Measurements from ENCODE around the gene EFNA1.

Gene EFNA1, protein sequence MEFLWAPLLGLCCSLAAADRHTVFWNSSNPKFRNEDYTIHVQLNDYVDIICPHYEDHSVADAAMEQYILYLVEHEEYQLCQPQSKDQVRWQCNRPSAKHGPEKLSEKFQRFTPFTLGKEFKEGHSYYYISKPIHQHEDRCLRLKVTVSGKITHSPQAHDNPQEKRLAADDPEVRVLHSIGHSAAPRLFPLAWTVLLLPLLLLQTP

DNA sequence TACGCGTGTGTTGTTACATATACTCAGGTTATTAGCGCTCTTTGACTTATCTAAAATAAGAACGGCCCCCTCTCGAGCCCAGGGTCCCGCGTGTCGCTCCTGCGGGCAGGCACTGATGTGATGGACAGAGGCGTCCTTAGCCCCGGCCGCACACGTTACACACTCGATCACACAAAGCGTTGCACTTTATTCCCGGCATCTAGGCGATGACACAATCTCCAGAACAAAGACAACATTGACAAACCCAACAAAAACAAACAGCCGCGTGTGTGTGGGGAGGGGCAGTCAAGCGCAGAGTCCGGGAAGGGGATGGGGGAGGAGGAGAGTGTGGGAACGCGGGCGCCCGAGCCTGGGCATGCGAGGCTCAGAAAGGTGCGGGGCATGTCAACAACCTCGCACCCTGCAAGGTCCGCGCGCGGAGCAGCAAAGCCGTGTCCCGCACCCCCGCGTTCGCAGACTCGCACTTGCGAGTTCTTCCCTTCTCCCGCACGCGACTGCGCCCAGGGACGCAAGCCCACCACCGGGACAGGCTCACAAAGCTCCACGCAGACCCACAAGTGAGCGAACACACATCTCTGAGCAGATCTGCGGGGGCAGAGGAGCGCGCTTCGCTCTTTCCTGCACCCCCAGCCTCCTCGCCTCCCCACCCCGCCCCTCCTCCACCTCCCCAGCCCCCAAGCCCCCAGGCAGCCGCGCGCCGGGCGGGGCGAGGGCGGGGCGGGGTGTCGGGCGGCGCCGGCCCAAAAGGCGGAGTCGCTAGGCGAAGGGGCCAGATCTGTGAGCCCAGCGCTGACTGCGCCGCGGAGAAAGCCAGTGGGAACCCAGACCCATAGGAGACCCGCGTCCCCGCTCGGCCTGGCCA, at the start of gene EFNA1:
Gene EFNA1, plus strand, starts transcription at position 772 of the 862 bp plus-strand sequence. CDS start 102 bp downstream, outside the sequence.
- peak; percentile 71 for DNase-seq

GRCh38 chr1:155078469-155079209, 49.0 kb upstream of the EFNA1 start, which contains the start of gene EFNA3:
EFNA3 (plus strand) TSS chr1:155078837; CDS start chr1:155078942, 105 bp downstream.
- DNase-seq: peak; percentile 77

DNA sequence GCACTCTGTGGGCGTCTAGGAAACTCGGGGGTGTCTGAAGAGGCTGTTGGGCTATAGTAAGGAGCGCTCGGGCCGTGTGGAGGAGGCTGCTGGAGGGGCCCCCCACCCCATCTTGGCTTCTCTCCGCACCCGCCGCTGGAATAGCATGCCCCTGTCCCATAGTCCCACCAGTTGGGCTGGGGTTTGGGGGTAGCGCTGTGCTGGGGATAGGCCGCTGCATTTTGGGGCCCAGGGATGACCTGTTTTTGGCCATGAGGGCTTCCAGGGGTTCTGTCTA, 48.5 kb upstream of the EFNA1 start:
- DNase-seq: no peak

DNA sequence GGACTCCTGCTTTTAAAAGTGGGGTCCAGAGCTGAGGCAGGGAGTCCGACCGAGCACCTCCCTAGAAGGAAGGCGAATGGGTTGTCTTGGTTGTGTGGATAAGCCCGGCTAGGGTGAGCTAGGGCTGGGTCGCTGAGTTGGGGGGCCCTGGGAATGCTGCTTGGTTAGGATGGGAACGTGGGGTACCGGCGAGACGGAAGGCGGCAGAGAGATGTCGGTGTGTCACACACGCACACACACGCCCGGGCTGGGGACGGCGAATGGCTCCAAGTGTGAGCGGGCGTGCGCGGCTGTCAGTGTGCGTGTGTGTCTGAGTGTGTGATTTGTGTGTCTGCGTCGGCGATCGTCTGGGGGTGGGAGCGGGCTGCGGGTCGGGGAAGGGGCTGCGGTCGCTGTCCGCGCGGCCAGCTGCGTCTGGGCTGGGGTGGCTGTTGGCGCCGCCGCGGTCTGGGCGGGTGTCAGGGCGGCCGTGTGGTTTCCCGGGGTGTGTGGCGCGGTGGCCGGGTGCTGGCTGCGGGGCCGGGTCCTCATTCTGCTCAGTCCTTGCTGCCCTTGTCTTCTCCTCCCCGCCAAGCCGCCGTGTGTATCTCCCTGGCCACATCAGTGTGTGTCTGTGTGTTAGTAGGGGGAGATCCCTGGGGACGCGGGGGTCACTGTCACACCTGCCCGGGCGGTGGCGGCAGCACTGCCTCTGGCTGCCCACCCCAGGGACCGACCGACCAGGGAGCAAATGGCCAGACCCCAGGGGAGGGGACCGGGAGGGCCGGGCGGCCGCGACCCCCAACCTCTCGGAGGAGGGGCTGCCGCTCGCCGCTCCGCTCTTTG, 48.0 kb upstream of the EFNA1 start:
- DNase-seq: no peak

- DNase-seq: peak; percentile 49
These were observed 47.1 kb upstream of the EFNA1 start for GRCh38 chr1:155080312-155081228.

DNA sequence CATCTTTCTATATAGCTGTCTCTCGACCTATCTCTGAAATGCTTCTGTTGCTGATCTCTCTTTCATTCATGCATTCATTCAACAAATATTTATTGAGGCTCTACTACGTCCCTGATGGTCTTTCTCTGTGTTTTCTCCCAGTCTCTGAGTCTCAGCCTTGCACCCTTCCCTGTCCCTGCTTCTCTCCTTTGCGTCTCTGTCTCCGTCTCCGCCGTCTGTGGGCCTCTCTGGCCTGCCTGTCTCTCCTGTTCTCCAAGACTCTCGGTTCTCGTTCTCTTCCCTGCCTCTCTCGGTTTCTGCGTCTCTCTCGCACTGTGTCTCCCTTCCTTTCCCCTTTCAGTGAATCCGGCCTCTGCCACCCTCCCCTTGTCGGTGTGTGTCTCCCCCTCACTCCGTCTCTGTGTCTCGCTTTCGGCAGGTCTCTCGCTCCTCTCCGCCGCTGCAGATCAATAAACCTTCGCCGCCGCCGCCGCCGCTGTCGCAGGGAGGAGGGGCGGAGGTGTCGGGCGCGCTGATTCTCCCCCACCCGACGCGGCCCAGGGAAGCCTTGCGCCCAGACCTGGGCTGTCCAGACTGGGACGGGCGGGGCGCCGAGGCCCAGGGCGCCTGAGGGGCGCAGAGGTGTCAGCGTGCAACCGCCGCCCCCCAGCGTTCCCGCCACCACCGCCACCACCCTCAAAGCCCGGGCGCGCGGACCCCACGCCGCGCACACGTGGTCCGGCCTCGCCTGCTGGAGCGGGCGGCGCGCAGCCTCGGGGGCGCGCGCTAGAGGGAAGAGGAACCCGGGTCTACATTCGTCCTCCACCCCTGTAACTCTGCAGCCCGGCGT, 46.0 kb upstream of the EFNA1 start:
- no peak for DNase-seq

DNA sequence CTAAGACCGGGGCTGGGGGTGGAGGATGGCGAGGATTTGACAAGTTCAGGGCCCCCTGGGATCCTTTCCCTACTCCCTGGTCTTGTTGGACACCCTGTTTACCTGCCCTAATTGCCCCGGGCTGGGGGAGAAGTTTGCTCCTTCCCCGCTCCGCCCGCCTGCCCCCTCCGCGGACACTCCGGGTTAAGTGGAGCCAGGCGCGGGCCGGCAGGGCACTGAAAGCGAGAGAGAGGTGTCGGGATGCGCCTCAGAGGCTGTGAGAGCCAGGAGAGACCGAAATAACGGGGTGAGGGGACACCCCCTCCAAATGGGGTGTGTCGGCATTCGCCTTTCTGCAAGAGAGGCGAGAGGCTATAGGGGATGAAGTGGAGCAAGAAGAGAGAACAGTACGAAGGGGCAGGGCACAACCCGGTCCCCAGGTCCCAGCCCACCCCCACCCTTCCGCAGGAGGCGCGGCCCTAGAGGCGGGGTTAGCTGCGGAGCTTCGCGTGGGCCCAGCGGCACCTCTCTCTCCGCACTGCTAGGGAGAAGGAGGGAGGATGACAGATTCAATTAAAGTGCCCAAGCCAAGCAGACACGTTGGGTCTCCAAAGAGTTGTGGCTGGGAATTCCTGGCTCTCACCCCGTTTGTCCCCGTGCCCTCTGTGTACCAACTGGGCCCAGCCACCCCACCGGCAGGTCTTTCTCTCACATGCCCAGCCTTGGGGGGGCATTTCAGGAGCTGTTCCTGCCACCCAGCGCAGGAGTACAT, 45.2 kb upstream of the EFNA1 start:
- DNase-seq: no peak

GRCh38 chr1:155083052-155083541, 44.6 kb upstream of the EFNA1 start:
- no peak for DNase-seq

- DNase-seq: peak; percentile 90
These were observed 43.6 kb upstream of the EFNA1 start for GRCh38 chr1:155083865-155084721.

GRCh38 chr1:155084722-155085503, 42.8 kb upstream of the EFNA1 start:
- DNase-seq: peak; percentile 96

- peak; percentile 82 for DNase-seq
These were observed 42.1 kb upstream of the EFNA1 start for GRCh38 chr1:155085504-155086127.

- peak; percentile 79 for DNase-seq
These were observed 41.4 kb upstream of the EFNA1 start for GRCh38 chr1:155086128-155086741.

- no peak for DNase-seq
These were observed 40.7 kb upstream of the EFNA1 start for GRCh38 chr1:155086856-155087535.

- DNase-seq: peak; percentile 83
These were observed 36.3 kb upstream of the EFNA1 start for GRCh38 chr1:155091071-155092051.

DNA sequence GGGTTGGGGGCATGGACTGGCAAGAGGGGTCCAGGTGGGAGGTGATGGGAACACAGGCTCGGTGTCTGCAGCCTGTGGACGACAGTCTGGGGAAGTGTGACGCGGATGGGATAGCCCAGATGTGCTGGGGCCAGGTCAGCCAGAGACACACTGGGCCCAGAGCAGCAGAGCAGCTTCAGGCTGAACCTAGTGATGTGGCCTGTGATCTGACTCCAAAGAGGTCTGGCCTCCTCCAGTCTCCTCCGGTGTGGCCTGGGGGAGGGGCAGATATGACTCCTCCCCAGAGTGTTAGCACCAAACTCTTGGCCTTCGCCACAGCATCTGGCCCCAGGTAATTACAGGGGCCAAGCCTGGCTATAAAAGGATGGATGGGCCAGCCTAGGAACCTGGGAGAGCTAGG, 35.5 kb upstream of the EFNA1 start:
- DNase-seq: no peak
